ELF-1 (cell line): ENCODE measurements around the gene MRNIP.
"Not testable (repeated sequence)": the region's sequence is repeated elsewhere in the genome, so short reads cannot be mapped to it uniquely, and the experiment has no call there.

Experiments used
- DNase-seq: peaks from one replicate; pipeline ENCODE4 v3.0.0-alpha.2; 2016; ENCODE audit warnings: low read depth, low spot score

The MRNIP gene

GRCh38 chr5:179792612-179793467 is 65.8 kb downstream of the MRNIP start:
- no peak for DNase-seq

DNA sequence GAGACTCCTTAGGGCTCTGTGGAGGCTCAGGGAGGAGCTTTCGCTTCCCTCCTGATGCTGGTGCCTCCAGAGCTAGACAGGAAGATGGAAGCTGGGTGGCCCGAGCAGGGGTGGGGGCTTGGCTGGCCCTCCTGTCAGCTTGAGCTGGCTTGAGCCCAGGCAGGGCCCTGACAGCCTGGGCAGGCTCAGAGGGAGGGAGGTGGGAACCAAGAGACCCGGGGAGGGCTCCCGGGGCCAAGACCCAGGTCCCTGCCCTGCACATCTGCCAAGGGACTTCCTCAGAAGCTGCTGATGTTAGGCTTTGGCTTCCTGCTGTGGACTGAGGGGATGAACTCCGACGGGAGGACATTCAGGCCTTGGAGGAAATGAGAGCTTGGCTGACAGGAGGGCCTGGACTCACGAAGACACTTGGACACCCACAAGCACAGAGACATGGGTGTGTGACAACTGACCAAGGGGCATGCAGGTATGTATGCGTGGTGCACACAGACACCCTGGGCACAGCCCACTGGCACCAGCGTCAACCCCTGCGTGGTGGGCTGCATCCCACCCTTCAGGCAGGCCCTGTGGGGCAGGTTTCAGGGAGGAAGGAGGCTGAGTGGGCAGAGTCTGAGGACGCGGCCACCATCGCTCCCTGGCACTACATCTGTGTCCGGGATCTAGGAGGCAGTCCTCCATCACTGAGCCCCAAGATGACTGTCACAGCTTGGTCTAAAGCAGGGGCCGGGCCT is 66.6 kb downstream of the MRNIP start:
- DNase-seq, result no peak

DNA sequence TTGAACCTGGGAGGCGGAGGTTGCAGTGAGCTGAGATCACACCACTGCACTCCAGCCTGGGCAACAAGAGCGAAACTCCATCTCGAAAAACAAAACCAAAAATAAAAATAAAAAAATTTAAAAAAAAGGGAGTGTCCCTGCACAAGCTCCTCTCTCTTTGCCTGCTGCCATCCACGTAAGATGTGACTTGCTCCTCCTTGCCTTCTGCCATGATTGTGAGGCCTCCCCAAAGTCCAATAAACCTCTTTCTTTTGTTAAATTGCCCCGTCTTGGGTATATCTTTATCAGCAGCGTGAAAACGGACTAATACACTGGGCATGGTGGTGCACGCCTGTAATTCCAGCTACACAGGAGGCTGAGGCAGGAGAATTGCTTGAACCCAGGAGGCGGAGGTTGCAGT is 69.3 kb downstream of the MRNIP start:
- not testable (repeated sequence) for DNase-seq

DNA sequence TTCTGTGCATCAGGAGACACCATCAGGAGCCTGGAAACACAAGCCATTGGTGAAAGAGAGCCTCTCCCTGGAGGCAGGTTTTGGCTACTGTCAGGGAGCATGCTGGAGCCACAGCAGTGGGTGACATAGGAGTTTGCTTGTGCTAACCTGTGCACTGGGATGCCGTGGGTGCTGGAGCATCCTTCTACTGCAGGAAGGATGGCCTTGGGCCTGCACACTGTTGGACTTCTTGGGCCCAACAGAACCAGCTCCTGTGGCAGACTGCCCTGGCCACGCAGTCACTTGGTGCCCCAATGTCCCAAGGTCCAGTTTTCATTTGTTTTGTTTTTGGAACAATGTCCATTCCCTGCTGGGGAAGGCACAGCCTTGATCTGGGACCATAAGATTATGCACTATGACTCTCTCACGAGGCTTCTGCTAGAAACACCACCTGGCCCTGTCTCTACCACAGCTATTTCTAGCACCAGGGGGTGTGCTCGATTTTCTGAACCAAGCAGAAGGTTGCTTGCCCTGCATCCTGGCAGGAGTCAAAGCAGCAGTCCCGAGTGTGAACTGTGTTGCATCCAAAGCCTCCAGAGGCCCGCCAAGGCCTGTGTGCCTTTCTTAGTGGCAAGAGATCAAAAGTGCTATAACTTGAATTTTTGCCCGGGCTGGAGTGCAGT is 70.3 kb downstream of the MRNIP start:
- DNase-seq, result no peak
